GM12892 (cell line): ENCODE data around the gene CMTM8.

Experiments used
- POLR2A ChIP-seq: IDR thresholded peaks from 2 replicates; pipeline ENCODE4 v1.6.1; 2011; ENCODE audit warnings: low read depth, low read length, control low read depth
- POLR2AphosphoS5 ChIP-seq: IDR thresholded peaks from 2 replicates; pipeline ENCODE4 v1.6.1; 2011; ENCODE audit warnings: low read depth, low read length, control low read depth
- TAF1 ChIP-seq: IDR thresholded peaks from 2 replicates; pipeline ENCODE4 v1.6.1; 2011; ENCODE audit warnings: low read depth, mild to moderate bottlenecking, control low read depth, low read length, borderline replicate concordance

DNA sequence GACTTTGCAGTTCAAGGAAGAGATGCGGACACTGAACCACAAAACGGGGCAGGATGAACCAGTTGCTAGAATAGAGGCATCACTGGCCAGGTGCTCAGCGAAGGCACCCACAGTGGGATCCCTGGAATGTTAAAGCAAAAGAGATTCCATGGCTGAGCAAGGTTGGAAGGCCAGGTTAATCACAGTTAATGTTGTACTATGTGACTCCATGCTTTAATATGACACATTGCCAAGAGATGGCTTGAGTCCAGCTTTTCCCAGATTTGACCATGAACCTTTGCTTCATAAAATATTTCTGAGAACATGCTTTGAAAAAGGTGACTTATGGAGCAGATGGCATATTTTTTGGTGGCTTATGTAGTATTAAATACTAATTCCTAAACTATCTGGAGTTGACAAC is 77.0 kb downstream of the CMTM8 start:
- TF ChIP-seq POLR2A, result no peak
- no peak for TF ChIP-seq POLR2AphosphoS5
- TF ChIP-seq TAF1, result no peak
